SK-N-SH (cell line): ENCODE results near the gene EFHD1. TPM values are rescaled to one million over a fixed set of nuclear protein-coding genes. Genes with fewer than 3 reads are reported as not detected.
A peak's percentile ranks its signal among the peaks of the same experiment; 100 is the strongest.

ENCODE experiments used
- CTCF ChIA-PET: fragments of 300-600, 350-600 bp; formaldehyde crosslinking; extraction: SDS; loops from one replicate; lab custom pipeline; 2021; lab: Yijun Ruan, JAX
- POLR2A ChIA-PET: fragments of 350-600 bp; sonication (Branson Sonifier 250); formaldehyde crosslinking; extraction: SDS; loops from one replicate; lab custom pipeline; 2020; ENCODE audit warnings: antibody characterized with exemption, inconsistent platforms; lab: Yijun Ruan, JAX
- DNase-seq: peaks from one replicate; pipeline ENCODE4 v3.0.0; 2012
- H2AFZ ChIP-seq: fragments of 200-600 bp; sonication (generic); 2 replicates; pipeline ENCODE4 v1.8.1; 2016; ENCODE audit warnings: antibody characterized with exemption, mild to moderate bottlenecking, low read depth
- H3F3A ChIP-seq: fragments of 200-600 bp; sonication (generic); replicated peaks from 2 replicates; pipeline ENCODE3; 2016; ENCODE audit warnings: antibody characterized with exemption, mild to moderate bottlenecking; ENCODE audit not compliant: insufficient read depth
- H3K27ac ChIP-seq, 2 experiments: fragments of 200-500 bp in 1 of 2; fragments of 200-600 bp in 1 of 2; sonication (Bioruptor generic) in 1 of 2; sonication (generic), shearing (Covaris generic) in 1 of 2; 2 replicates each; pipeline versions ENCODE4 v1.5.1 to v1.6.1; 2014 to 2016; ENCODE audit warnings: low read depth in 2 of 2, inconsistent platforms in 1 of 2, low read length in 1 of 2, mild to moderate bottlenecking in 1 of 2, mixed read lengths in 1 of 2
- H3K27me3 ChIP-seq: fragments of 200-600 bp; sonication (generic), shearing (Covaris generic); 2 replicates; pipeline ENCODE4 v1.6.1; 2016; ENCODE audit warnings: mixed run types; ENCODE audit not compliant: insufficient read depth
- H3K36me3 ChIP-seq, 2 experiments: fragments of 200-500 bp in 1 of 2; fragments of 200-600 bp in 1 of 2; sonication (Bioruptor generic) in 1 of 2; sonication (generic) in 1 of 2; replicated peaks in 1 of 2; 2 replicates each; pipeline versions ENCODE3 to v1.5.1; 2014 to 2016; ENCODE audit warnings: low read length in 1 of 2, mild to moderate bottlenecking in 1 of 2; ENCODE audit not compliant: insufficient read depth in 2 of 2, control insufficient read depth in 1 of 2
- H3K4me1 ChIP-seq, 2 experiments: fragments of 200-500 bp in 1 of 2; fragments of 200-600 bp in 1 of 2; sonication (Bioruptor generic) in 1 of 2; sonication (generic), shearing (Covaris generic) in 1 of 2; 2 replicates each; pipeline versions ENCODE4 v1.5.1 to v1.6.1; 2014 to 2016; ENCODE audit warnings: low read depth in 1 of 2, low read length in 1 of 2, mixed run types in 1 of 2; ENCODE audit not compliant: insufficient read depth in 2 of 2, control insufficient read depth in 1 of 2
- H3K4me2 ChIP-seq: fragments of 200-600 bp; sonication (generic), shearing (Covaris generic); 2 replicates; pipeline ENCODE4 v1.6.1; 2017; ENCODE audit warnings: mixed run types
- H3K4me3 ChIP-seq, 2 experiments: fragments of 200-500 bp in 1 of 2; fragments of 200-600 bp in 1 of 2; sonication (Bioruptor generic) in 1 of 2; sonication (generic), shearing (Covaris generic) in 1 of 2; 2 replicates each; pipeline versions ENCODE4 v1.5.1 to v1.8.1; 2014 to 2016; ENCODE audit warnings: low read depth in 2 of 2, inconsistent platforms in 1 of 2, low read length in 1 of 2, mild to moderate bottlenecking in 1 of 2, mixed read lengths in 1 of 2, moderate library complexity in 1 of 2
- H3K79me2 ChIP-seq: fragments of 200-600 bp; sonication (generic); 2 replicates; pipeline ENCODE4 v1.8.1; 2017; ENCODE audit warnings: mild to moderate bottlenecking; ENCODE audit not compliant: insufficient read depth
- H3K9ac ChIP-seq: fragments of 200-600 bp; sonication (generic); 2 replicates; pipeline ENCODE4 v1.6.1; 2017; ENCODE audit warnings: mixed run types
- H3K9me2 ChIP-seq: fragments of 200-600 bp; sonication (generic); 2 replicates; pipeline ENCODE4 v1.6.1; 2017; ENCODE audit warnings: mixed run types
- H3K9me3 ChIP-seq: fragments of 200-600 bp; sonication (generic); 2 replicates; pipeline ENCODE4 v1.6.1; 2017; ENCODE audit warnings: mixed run types, mild to moderate bottlenecking, moderate library complexity
- H4K20me1 ChIP-seq: fragments of 200-600 bp; sonication (generic); 2 replicates; pipeline ENCODE4 v1.6.1; 2017; ENCODE audit warnings: mild to moderate bottlenecking, mixed run types; ENCODE audit not compliant: insufficient read depth
- ELF1 ChIP-seq: IDR thresholded peaks from 2 replicates; pipeline ENCODE4 v1.4.0; 2012
- EP300 ChIP-seq, 2 experiments: IDR thresholded peaks; 2 replicates each; pipeline versions ENCODE4 v1.4.0 to v1.6.1; 2012; ENCODE audit warnings: borderline replicate concordance in 1 of 2, low read depth in 1 of 2, low read length in 1 of 2
- FOSL2 ChIP-seq: IDR thresholded peaks from 2 replicates; pipeline ENCODE4 v1.4.0; 2012; ENCODE audit warnings: low read depth, mild to moderate bottlenecking, moderate library complexity, borderline replicate concordance
- FOXM1 ChIP-seq: IDR thresholded peaks from 2 replicates; pipeline ENCODE4 v1.4.0; 2012; ENCODE audit warnings: low read depth, mild to moderate bottlenecking
- GATA2 ChIP-seq: sonication (generic); formaldehyde crosslinking; IDR thresholded peaks from 2 replicates; pipeline ENCODE4 v1.5.0; 2020; ENCODE audit warnings: mild to moderate bottlenecking, missing genetic modification reagents
- MEF2A ChIP-seq: IDR thresholded peaks from 2 replicates; pipeline ENCODE4 v1.4.0; 2012; ENCODE audit warnings: low read depth, borderline replicate concordance
- NFIC ChIP-seq: IDR thresholded peaks from 2 replicates; pipeline ENCODE4 v1.4.0; 2012; ENCODE audit warnings: borderline replicate concordance
- RXRA ChIP-seq: IDR thresholded peaks from 2 replicates; pipeline ENCODE4 v1.4.0; 2012; ENCODE audit warnings: low read depth, mild to moderate bottlenecking, borderline replicate concordance
- SMC3 ChIP-seq: IDR thresholded peaks from 2 replicates; pipeline ENCODE4 v1.6.1; 2012; ENCODE audit warnings: low read depth, low read length, improper control_type of control experiment
- TAF1 ChIP-seq: IDR thresholded peaks from 2 replicates; pipeline ENCODE4 v1.6.1; 2012; ENCODE audit warnings: low read depth, mild to moderate bottlenecking, low read length, moderate library complexity, borderline replicate concordance
- YY1 ChIP-seq: IDR thresholded peaks from 2 replicates; pipeline ENCODE4 v1.4.0; 2012; ENCODE audit warnings: low read depth, mild to moderate bottlenecking
- WGBS: methylation state at CpG from one replicate; pipeline ENCODE4 v1.1.6; 2017; ENCODE audit warnings: low lambda C conversion rate; 5-methylcytosine and 5-hydroxymethylcytosine counted together
- polyA plus RNA-seq, 3 experiments: library from polyadenylated mRNA; depleted of rRNA; stranded (reverse); fragments of >200 nt; gene quantifications; 2 replicates each; pipeline ENCODE4 v1.2.3, GENCODE V29; 2012
- TF ChIP-seq, protein P1 (sequence below): IDR thresholded peaks from 2 replicates; pipeline ENCODE4 v1.6.1; 2012; ENCODE audit warnings: mild to moderate bottlenecking, low read depth, low read length, moderate library complexity
- TF ChIP-seq, protein P2 (sequence below): fragments of 150-350 bp; IDR thresholded peaks from 2 replicates; pipeline ENCODE4 v1.6.1; 2017; ENCODE audit warnings: antibody characterized with exemption, low read length, low read depth, borderline replicate concordance
- TF ChIP-seq, protein P3 (sequence below): IDR thresholded peaks from 2 replicates; pipeline ENCODE4 v1.4.0; 2012; ENCODE audit warnings: low read depth
- TF ChIP-seq, protein P4 (sequence below): fragments of 200-600 bp; sonication (generic); IDR thresholded peaks from 2 replicates; pipeline ENCODE4 v1.6.1; 2017; ENCODE audit warnings: antibody characterized with exemption, mild to moderate bottlenecking, moderate library complexity
- TF ChIP-seq, protein P5 (sequence below): IDR thresholded peaks from 2 replicates; pipeline ENCODE4; 2012

Gene EFHD1
- polyA plus RNA-seq, 1 of the 3 experiments (the other 2 are of a cell fraction), result not detected

DNA sequence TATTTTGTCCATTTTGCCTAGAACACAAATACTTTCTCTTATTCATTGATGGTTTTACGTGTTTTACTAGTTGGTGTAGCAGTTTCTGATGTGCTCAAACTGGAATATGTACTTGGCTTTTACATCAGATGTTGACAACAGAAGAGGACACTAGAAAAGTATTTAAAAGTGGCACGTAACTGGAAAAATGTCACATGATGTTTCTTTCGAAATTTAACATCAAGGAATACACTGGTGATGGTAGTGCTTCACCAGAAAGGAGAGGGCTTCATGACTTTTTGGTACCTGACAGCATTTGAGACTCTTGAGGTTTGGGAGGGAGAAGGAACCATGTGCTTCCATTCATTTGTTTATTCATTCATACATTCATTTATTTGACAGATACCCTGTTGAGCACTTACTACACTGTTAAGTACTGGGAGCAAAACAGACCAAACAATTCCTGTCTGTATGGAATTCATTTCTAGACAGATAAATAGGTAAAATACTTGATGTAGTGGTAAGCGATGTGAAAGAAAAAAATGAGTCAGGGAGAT lies 65.2 kb downstream of the EFHD1 start:
- no peak for DNase-seq
- no peaks in the 10 kb centered on the region for H3F3A ChIP-seq
- peak overlapping the region in 1 of 2 experiments; percentile 82; a peak in 1 of 4 replicates for H3K27ac ChIP-seq
- H3K9me3 ChIP-seq, result no peaks in the 10 kb centered on the region
- H3K27me3 ChIP-seq, result no peaks in the 10 kb centered on the region
- H3K9ac ChIP-seq, result peak overlapping the region; percentile 96; the same call in 1 of the 2 replicates
- H3K9me2 ChIP-seq, result no peaks in the 10 kb centered on the region
- ChIA-PET CTCF (no interaction called here), POLR2A (no interaction called here)
- no peak overlapping the region; the same call in 1 of the 2 replicates for H2AFZ ChIP-seq
- H3K4me3 ChIP-seq, result peak overlapping the region; percentile 88 to 94
- WGBS, result 54% methylated on average over 4 of the region's 4 CpGs
- H3K79me2 ChIP-seq, result peaks cover 64% of the 10 kb centered on the region
- no peaks in the 10 kb centered on the region for H3K36me3 ChIP-seq
- peaks cover 15% of the 10 kb centered on the region in 2 experiments; a peak in 3 of 4 replicates for H3K4me1 ChIP-seq
- TF ChIP-seq, protein P1, sequence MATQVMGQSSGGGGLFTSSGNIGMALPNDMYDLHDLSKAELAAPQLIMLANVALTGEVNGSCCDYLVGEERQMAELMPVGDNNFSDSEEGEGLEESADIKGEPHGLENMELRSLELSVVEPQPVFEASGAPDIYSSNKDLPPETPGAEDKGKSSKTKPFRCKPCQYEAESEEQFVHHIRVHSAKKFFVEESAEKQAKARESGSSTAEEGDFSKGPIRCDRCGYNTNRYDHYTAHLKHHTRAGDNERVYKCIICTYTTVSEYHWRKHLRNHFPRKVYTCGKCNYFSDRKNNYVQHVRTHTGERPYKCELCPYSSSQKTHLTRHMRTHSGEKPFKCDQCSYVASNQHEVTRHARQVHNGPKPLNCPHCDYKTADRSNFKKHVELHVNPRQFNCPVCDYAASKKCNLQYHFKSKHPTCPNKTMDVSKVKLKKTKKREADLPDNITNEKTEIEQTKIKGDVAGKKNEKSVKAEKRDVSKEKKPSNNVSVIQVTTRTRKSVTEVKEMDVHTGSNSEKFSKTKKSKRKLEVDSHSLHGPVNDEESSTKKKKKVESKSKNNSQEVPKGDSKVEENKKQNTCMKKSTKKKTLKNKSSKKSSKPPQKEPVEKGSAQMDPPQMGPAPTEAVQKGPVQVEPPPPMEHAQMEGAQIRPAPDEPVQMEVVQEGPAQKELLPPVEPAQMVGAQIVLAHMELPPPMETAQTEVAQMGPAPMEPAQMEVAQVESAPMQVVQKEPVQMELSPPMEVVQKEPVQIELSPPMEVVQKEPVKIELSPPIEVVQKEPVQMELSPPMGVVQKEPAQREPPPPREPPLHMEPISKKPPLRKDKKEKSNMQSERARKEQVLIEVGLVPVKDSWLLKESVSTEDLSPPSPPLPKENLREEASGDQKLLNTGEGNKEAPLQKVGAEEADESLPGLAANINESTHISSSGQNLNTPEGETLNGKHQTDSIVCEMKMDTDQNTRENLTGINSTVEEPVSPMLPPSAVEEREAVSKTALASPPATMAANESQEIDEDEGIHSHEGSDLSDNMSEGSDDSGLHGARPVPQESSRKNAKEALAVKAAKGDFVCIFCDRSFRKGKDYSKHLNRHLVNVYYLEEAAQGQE, result no peak
- TF ChIP-seq TAF1, result no peak
- TF ChIP-seq FOSL2, result no peak
- TF ChIP-seq, protein P2, sequence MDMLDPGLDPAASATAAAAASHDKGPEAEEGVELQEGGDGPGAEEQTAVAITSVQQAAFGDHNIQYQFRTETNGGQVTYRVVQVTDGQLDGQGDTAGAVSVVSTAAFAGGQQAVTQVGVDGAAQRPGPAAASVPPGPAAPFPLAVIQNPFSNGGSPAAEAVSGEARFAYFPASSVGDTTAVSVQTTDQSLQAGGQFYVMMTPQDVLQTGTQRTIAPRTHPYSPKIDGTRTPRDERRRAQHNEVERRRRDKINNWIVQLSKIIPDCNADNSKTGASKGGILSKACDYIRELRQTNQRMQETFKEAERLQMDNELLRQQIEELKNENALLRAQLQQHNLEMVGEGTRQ, result no peak
- TF ChIP-seq, protein P3, sequence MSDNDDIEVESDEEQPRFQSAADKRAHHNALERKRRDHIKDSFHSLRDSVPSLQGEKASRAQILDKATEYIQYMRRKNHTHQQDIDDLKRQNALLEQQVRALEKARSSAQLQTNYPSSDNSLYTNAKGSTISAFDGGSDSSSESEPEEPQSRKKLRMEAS, result no peak
- TF ChIP-seq SMC3, result no peak
- TF ChIP-seq, protein P4, sequence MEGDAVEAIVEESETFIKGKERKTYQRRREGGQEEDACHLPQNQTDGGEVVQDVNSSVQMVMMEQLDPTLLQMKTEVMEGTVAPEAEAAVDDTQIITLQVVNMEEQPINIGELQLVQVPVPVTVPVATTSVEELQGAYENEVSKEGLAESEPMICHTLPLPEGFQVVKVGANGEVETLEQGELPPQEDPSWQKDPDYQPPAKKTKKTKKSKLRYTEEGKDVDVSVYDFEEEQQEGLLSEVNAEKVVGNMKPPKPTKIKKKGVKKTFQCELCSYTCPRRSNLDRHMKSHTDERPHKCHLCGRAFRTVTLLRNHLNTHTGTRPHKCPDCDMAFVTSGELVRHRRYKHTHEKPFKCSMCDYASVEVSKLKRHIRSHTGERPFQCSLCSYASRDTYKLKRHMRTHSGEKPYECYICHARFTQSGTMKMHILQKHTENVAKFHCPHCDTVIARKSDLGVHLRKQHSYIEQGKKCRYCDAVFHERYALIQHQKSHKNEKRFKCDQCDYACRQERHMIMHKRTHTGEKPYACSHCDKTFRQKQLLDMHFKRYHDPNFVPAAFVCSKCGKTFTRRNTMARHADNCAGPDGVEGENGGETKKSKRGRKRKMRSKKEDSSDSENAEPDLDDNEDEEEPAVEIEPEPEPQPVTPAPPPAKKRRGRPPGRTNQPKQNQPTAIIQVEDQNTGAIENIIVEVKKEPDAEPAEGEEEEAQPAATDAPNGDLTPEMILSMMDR, result no peak
- no peak for TF ChIP-seq GATA2
- TF ChIP-seq EP300 (IDR thresholded peaks at IDR 0.05; ENCODE audit: borderline replicate concordance in 1 of 2, low read depth in 1 of 2, low read length in 1 of 2), result no peak
- TF ChIP-seq NFIC, result no peak
- no peak for TF ChIP-seq RXRA
- no peak for TF ChIP-seq ELF1
- TF ChIP-seq MEF2A, result no peak
- TF ChIP-seq, protein P5, sequence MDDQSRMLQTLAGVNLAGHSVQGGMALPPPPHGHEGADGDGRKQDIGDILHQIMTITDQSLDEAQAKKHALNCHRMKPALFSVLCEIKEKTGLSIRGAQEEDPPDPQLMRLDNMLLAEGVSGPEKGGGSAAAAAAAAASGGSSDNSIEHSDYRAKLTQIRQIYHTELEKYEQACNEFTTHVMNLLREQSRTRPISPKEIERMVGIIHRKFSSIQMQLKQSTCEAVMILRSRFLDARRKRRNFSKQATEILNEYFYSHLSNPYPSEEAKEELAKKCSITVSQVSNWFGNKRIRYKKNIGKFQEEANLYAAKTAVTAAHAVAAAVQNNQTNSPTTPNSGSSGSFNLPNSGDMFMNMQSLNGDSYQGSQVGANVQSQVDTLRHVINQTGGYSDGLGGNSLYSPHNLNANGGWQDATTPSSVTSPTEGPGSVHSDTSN, result no peak
- TF ChIP-seq FOXM1, result no peak
- no peak for TF ChIP-seq YY1
- H4K20me1 ChIP-seq, result peaks cover 23% of the 10 kb centered on the region
- peak overlapping the region; percentile 85 for H3K4me2 ChIP-seq
